ENCODE data around the gene ZNF330.

DNA sequence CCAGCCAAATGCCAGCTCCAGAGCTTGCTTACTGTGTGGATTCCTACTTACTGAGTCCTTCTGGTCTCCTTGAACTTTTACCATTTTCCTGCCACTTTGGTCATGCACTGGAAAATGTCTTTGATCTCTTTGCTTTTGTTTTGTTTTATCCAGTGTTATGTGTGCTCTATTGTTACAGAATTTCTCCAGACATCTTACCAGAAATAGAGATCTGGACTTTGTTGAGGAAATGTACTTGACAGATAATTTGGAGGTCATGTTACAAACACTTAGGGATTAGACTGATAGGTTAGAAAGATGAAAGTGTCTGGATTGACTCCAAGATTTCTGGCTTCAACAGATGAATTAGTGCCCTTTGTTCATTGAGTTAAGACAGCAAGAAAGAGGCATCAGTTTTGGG lies 5.7 kb upstream of the ZNF330 start:
- TF ChIP-seq, protein P1, sequence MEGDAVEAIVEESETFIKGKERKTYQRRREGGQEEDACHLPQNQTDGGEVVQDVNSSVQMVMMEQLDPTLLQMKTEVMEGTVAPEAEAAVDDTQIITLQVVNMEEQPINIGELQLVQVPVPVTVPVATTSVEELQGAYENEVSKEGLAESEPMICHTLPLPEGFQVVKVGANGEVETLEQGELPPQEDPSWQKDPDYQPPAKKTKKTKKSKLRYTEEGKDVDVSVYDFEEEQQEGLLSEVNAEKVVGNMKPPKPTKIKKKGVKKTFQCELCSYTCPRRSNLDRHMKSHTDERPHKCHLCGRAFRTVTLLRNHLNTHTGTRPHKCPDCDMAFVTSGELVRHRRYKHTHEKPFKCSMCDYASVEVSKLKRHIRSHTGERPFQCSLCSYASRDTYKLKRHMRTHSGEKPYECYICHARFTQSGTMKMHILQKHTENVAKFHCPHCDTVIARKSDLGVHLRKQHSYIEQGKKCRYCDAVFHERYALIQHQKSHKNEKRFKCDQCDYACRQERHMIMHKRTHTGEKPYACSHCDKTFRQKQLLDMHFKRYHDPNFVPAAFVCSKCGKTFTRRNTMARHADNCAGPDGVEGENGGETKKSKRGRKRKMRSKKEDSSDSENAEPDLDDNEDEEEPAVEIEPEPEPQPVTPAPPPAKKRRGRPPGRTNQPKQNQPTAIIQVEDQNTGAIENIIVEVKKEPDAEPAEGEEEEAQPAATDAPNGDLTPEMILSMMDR (IDR thresholded peaks at IDR 0.05): no peak
- TF ChIP-seq POLR2A (IDR thresholded peaks at IDR 0.05): no peak

Measured in suprapubic skin (tissue), 3 donors.